KMS-11 (cell line): Measurements from ENCODE around the gene BTN1A1.

ENCODE experiments used
- H2AFZ ChIP-seq: fragments of 200-600 bp; sonication (generic); 2 replicates; pipeline ENCODE4 v1.6.1; 2016; ENCODE audit warnings: antibody characterized with exemption, mixed run types, low read depth
- H3K27ac ChIP-seq: fragments of 200-600 bp; sonication (generic); 2 replicates; pipeline ENCODE4 v1.6.1; 2016; ENCODE audit warnings: mild to moderate bottlenecking, mixed run types
- H3K27me3 ChIP-seq: fragments of 200-600 bp; sonication (generic); 2 replicates; pipeline ENCODE4 v1.6.1; 2017; ENCODE audit warnings: mild to moderate bottlenecking, low read depth, mixed run types, moderate library complexity; ENCODE audit not compliant: insufficient read depth
- H3K36me3 ChIP-seq: fragments of 200-600 bp; sonication (generic); 2 replicates; pipeline ENCODE4 v1.6.1; 2017; ENCODE audit warnings: mild to moderate bottlenecking, mixed run types; ENCODE audit not compliant: insufficient read depth
- H3K4me1 ChIP-seq: fragments of 200-600 bp; sonication (generic); 2 replicates; pipeline ENCODE4 v1.6.1; 2016; ENCODE audit warnings: mild to moderate bottlenecking, low read depth, mixed run types; ENCODE audit not compliant: poor library complexity, severe bottlenecking
- H3K4me2 ChIP-seq: fragments of 200-600 bp; sonication (generic); 2 replicates; pipeline ENCODE4 v1.7.0; 2016; ENCODE audit warnings: mild to moderate bottlenecking, mixed run types
- H3K4me3 ChIP-seq: fragments of 200-600 bp; sonication (generic); IDR thresholded peaks from 2 replicates; pipeline ENCODE4 v1.6.1; 2017; ENCODE audit warnings: low read depth, low read length, mixed read lengths; ENCODE audit not compliant: insufficient read depth
- H3K79me2 ChIP-seq: fragments of 200-600 bp; sonication (generic); 2 replicates; pipeline ENCODE4 v1.6.1; 2016; ENCODE audit warnings: low read depth, mixed run types; ENCODE audit not compliant: insufficient read depth
- H3K9ac ChIP-seq: fragments of 200-600 bp; sonication (generic); 2 replicates; pipeline ENCODE4 v1.6.1; 2016; ENCODE audit warnings: mild to moderate bottlenecking, mixed run types
- H4K20me1 ChIP-seq: fragments of 200-600 bp; sonication (generic); 2 replicates; pipeline ENCODE4 v1.6.1; 2016; ENCODE audit warnings: mild to moderate bottlenecking, mixed run types; ENCODE audit not compliant: insufficient read depth
- CTCF ChIP-seq: fragments of 200-600 bp; sonication (generic); conservative IDR thresholded peaks from 2 replicates; pipeline ENCODE4 v1.6.1; 2017; ENCODE audit warnings: low read depth, mild to moderate bottlenecking, antibody characterized with exemption, low read length, moderate library complexity, mixed read lengths

BTN1A1 gene

GRCh38 chr6:26536571-26537159 lies 36.6 kb downstream of the BTN1A1 start:
- Histone ChIP-seq H3K27ac (peak overlapping the region; percentile 76), H3K4me3 (no peak overlapping the region), H3K4me1 (peaks cover 55% of the 10 kb centered on the region)

GRCh38 chr6:26537160-26537845 lies 37.2 kb downstream of the BTN1A1 start:
- no peak overlapping the region for H3K4me3 ChIP-seq
- H3K36me3 ChIP-seq: no peaks in the 10 kb centered on the region
- peaks cover 51% of the 10 kb centered on the region for H3K4me1 ChIP-seq
- no peaks in the 10 kb centered on the region for H4K20me1 ChIP-seq
- H3K27me3 ChIP-seq: no peaks in the 10 kb centered on the region
- H3K4me2 ChIP-seq: peak overlapping the region; percentile 92
- TF ChIP-seq CTCF: 0 out of 2 replicates have a peak, but pooled peaks have one; percentile 11
- peak overlapping the region; percentile 76 for H3K27ac ChIP-seq
- H2AFZ ChIP-seq: peak overlapping the region; percentile 84
- peak overlapping the region; percentile 82 for H3K9ac ChIP-seq
- peaks cover 39% of the 10 kb centered on the region for H3K79me2 ChIP-seq

More at GRCh38 chr6:26536571-26537159, 36.6 kb downstream of the BTN1A1 start:
- Histone ChIP-seq H3K27me3 (no peaks in the 10 kb centered on the region), H3K36me3 (no peaks in the 10 kb centered on the region), H3K9ac (peak overlapping the region; percentile 82), H3K4me2 (peak overlapping the region; percentile 92), H2AFZ (peak overlapping the region; percentile 84), H3K79me2 (peaks cover 32% of the 10 kb centered on the region), H4K20me1 (no peaks in the 10 kb centered on the region)
- no peak for TF ChIP-seq CTCF

GRCh38 chr6:26537846-26538571 lies 37.9 kb downstream of the BTN1A1 start, which contains the start of gene HMGN4:
Gene HMGN4, plus strand, starts transcription at chr6:26538366. Its CDS starts 6,841 bp downstream, at chr6:26545207.
- Histone ChIP-seq H3K27me3 (no peaks in the 10 kb centered on the region), H3K4me3 (no peak within 1 kb of the TSS), H3K27ac (peak within 1 kb of the TSS; percentile 76), H3K36me3 (no peaks in the 10 kb centered on the region), H3K4me1 (peaks cover 47% of the 10 kb centered on the region), H2AFZ (peak within 1 kb of the TSS; percentile 84), H4K20me1 (no peaks in the 10 kb centered on the region), H3K9ac (peak within 1 kb of the TSS; percentile 82), H3K79me2 (peaks cover 46% of the 10 kb centered on the region), H3K4me2 (peak within 1 kb of the TSS; percentile 99)
- TF ChIP-seq CTCF: no peak

GRCh38 chr6:26538572-26538902 lies 38.4 kb downstream of the BTN1A1 start:
- peaks cover 46% of the 10 kb centered on the region for H3K4me1 ChIP-seq
- H3K79me2 ChIP-seq: peaks cover 47% of the 10 kb centered on the region

More at GRCh38 chr6:26538572-26538902, 38.4 kb downstream of the BTN1A1 start:
- Histone ChIP-seq H3K27ac (peak overlapping the region; percentile 76), H3K9ac (peak overlapping the region; percentile 82), H3K4me2 (peak overlapping the region; percentile 99), H3K36me3 (no peaks in the 10 kb centered on the region), H4K20me1 (no peaks in the 10 kb centered on the region), H2AFZ (peak overlapping the region; percentile 78), H3K4me3 (no peak overlapping the region), H3K27me3 (no peaks in the 10 kb centered on the region)
- TF ChIP-seq CTCF: no peak
